IMR-90 (cell line): Measurements from ENCODE around the gene PCSK6.

ENCODE experiments used
- BHLHE40 ChIP-seq: fragments of 150-350 bp; IDR thresholded peaks from 2 replicates; pipeline ENCODE4 v1.6.1; 2016; ENCODE audit warnings: mild to moderate bottlenecking, low read depth, low read length
- CEBPB ChIP-seq: IDR thresholded peaks from 2 replicates; pipeline ENCODE4 v1.6.1; 2012; ENCODE audit warnings: low read depth, low read length, improper control_type of control experiment
- MAFK ChIP-seq: IDR thresholded peaks from 2 replicates; pipeline ENCODE4 v1.6.1; 2012; ENCODE audit warnings: low read depth, low read length, improper control_type of control experiment
- MAZ ChIP-seq: IDR thresholded peaks from 2 replicates; pipeline ENCODE4 v1.6.1; 2012; ENCODE audit warnings: low read depth, mild to moderate bottlenecking, low read length, improper control_type of control experiment, moderate library complexity, borderline replicate concordance
- MXI1 ChIP-seq: IDR thresholded peaks from 2 replicates; pipeline ENCODE4 v1.6.1; 2012; ENCODE audit warnings: low read depth, mild to moderate bottlenecking, low read length, moderate library complexity, borderline replicate concordance
- NFE2L2 ChIP-seq: fragments of 150-350 bp; IDR thresholded peaks from 2 replicates; pipeline ENCODE4 v1.6.1; 2016; ENCODE audit warnings: low read depth, mild to moderate bottlenecking, low read length
- POLR2A ChIP-seq: IDR thresholded peaks from 2 replicates; pipeline ENCODE4 v1.6.1; 2012; ENCODE audit warnings: mild to moderate bottlenecking, low read depth, low read length
- RFX5 ChIP-seq: IDR thresholded peaks from 2 replicates; pipeline ENCODE4 v1.8.0; 2012; ENCODE audit warnings: low read depth, mild to moderate bottlenecking, low read length, moderate library complexity
- SMC3 ChIP-seq: fragments of 150-350 bp; IDR thresholded peaks from 2 replicates; pipeline ENCODE4 v1.6.1; 2016; ENCODE audit warnings: low read depth, mild to moderate bottlenecking, antibody characterized with exemption, low read length, moderate library complexity
- TF ChIP-seq, protein P1 (sequence below): conservative IDR thresholded peaks from 2 replicates; pipeline ENCODE4 v1.5.1; 2012; ENCODE audit warnings: mild to moderate bottlenecking, low read depth, low read length, improper control_type of control experiment
- TF ChIP-seq, protein P2 (sequence below): fragments of 150-350 bp; IDR thresholded peaks from 2 replicates; pipeline ENCODE4 v1.6.1; 2016; ENCODE audit warnings: low read depth, mild to moderate bottlenecking, low read length, moderate library complexity, borderline replicate concordance
- TF ChIP-seq, protein P3 (sequence below): fragments of 150-350 bp; IDR thresholded peaks from 2 replicates; pipeline ENCODE4 v1.6.1; 2017; ENCODE audit warnings: mild to moderate bottlenecking, antibody characterized with exemption, low read length, low read depth

DNA sequence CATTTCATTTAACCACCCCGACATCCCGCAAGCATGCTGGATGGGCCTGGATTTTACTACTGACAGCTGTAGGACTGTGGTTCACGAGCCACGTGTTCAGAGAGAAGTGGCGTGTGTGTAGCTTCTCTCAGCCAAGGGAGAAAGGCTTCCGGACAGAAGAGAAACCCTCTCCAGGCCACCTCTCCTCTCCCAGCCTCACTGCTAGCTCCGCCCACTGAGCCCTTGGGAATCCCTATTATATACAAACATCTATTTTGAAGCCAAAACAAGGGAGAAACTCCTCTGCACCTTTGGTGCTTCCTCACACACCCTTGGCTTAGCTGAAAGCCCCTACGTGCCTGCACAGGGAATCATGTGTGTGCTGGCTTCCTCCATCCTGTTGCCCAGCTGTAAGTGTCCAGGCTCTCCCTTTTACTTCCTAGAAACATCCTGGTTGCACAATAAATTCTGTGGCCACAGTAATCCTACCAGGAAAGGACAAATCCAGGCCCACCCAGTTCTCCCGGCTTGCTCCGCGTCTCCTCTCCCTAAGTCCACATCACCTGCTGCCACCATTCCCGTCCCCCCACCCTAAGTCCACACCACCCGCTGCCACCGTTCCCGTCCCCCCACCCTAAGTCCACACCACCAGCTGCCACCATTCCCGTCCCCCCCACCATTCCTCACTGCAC is 30.5 kb downstream of the PCSK6 start:
- TF ChIP-seq, protein P1, sequence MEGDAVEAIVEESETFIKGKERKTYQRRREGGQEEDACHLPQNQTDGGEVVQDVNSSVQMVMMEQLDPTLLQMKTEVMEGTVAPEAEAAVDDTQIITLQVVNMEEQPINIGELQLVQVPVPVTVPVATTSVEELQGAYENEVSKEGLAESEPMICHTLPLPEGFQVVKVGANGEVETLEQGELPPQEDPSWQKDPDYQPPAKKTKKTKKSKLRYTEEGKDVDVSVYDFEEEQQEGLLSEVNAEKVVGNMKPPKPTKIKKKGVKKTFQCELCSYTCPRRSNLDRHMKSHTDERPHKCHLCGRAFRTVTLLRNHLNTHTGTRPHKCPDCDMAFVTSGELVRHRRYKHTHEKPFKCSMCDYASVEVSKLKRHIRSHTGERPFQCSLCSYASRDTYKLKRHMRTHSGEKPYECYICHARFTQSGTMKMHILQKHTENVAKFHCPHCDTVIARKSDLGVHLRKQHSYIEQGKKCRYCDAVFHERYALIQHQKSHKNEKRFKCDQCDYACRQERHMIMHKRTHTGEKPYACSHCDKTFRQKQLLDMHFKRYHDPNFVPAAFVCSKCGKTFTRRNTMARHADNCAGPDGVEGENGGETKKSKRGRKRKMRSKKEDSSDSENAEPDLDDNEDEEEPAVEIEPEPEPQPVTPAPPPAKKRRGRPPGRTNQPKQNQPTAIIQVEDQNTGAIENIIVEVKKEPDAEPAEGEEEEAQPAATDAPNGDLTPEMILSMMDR: no peak
- TF ChIP-seq, protein P2, sequence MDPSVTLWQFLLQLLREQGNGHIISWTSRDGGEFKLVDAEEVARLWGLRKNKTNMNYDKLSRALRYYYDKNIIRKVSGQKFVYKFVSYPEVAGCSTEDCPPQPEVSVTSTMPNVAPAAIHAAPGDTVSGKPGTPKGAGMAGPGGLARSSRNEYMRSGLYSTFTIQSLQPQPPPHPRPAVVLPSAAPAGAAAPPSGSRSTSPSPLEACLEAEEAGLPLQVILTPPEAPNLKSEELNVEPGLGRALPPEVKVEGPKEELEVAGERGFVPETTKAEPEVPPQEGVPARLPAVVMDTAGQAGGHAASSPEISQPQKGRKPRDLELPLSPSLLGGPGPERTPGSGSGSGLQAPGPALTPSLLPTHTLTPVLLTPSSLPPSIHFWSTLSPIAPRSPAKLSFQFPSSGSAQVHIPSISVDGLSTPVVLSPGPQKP: no peak
- TF ChIP-seq POLR2A: no peak
- no peak for TF ChIP-seq MAZ
- TF ChIP-seq, protein P3, sequence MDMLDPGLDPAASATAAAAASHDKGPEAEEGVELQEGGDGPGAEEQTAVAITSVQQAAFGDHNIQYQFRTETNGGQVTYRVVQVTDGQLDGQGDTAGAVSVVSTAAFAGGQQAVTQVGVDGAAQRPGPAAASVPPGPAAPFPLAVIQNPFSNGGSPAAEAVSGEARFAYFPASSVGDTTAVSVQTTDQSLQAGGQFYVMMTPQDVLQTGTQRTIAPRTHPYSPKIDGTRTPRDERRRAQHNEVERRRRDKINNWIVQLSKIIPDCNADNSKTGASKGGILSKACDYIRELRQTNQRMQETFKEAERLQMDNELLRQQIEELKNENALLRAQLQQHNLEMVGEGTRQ: no peak
- TF ChIP-seq MXI1: no peak
- TF ChIP-seq SMC3: no peak
- TF ChIP-seq RFX5: no peak
- no peak for TF ChIP-seq MAFK
- no peak for TF ChIP-seq BHLHE40
- TF ChIP-seq CEBPB: no peak
- TF ChIP-seq NFE2L2: no peak
